M059J (cell line): ENCODE results near the gene KPNB1. TPM values are rescaled to one million over a fixed set of nuclear protein-coding genes. Genes with fewer than 3 reads are reported as not detected.

ENCODE experiments used
- DNase-seq: peaks from one replicate; pipeline ENCODE4 v3.0.0-alpha.2; 2012; ENCODE audit warnings: low read depth
- total RNA-seq: library from RNA; depleted of rRNA; stranded (reverse); fragments of >200 nt; shearing (Covaris generic); gene quantifications from 2 replicates; pipeline ENCODE4 v1.2.3, GENCODE V29; 2014; rRNA removed

The KPNB1 gene
- total RNA-seq, 1 experiment from 2014 or later: 297 TPM

DNA sequence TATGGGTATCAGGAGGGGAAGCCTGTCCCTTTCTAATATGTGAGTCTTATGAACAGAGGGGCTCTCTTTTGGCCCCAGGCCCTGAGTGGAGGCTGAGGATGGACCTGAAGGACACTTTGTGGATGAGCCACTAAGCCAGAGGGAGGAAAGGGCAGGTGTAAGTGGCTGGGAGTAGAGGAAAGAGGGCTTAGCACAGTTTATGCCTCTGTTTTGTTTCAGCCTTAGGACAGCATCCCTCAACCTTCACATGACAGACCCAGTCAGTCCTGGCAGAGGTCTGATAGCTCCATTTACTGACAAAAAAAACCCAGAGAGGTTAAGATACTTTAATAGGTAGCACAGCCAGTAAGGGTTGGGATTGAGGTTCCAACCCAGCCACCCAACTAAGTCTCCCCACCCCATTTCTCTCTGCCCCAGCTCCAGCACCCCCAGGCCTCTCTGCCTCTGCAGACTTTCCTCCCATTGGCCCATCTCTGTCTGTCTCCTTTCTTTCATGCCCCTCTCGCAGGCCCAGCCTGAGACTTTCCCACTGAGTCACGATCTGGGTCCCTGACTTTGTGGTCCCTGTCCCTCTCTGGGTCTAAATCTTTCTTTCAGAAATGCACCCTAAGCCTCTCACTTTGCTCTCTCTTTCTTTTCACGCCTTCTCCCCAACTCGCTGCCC, 78.6 kb downstream of the KPNB1 start:
- DNase-seq: no peak

DNA sequence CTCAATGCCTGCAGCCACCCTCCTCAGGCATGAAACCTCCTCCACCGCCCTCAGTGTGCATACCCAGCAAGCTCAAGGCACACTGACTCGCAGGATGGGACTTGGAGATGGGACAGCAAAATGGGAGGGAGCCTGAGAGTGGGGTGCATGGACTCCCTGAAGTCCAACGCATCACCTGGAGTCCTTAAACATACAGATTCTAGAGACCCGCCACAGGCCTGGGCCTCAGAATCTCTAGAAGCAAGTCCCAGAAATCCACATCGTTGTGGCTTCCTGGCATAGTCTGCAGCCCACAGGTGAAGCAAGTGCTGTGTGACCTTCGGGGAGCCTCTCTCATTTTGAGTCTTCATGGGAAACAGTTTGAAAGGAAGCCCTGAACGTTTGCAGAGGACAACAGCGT, 79.8 kb downstream of the KPNB1 start:
- no peak for DNase-seq

GRCh38 chr17:47730681-47731080, 81.0 kb downstream of the KPNB1 start:
- no peak for DNase-seq

DNA sequence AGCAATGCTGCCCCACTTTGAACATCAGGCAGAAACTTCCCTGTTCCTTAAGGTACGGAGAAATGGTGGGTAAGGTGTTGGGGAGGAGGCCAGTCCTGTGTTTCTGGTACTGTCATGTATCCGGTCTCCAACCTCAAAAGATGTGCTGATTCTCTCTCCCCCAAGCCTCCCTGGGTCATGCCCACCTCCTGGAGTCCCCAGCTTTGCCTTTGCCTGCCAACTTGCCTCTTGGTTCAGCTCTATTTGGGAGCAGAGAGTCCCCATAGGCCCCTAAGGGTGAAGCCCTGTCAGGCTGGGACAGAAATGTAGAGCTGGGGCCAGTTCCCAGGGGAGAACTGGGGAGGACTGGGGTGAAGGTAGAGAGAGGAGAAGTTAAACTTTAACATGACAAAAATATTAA, 81.7 kb downstream of the KPNB1 start:
- DNase-seq: no peak

GRCh38 chr17:47732399-47733046, 82.8 kb downstream of the KPNB1 start:
- DNase-seq: no peak

DNA sequence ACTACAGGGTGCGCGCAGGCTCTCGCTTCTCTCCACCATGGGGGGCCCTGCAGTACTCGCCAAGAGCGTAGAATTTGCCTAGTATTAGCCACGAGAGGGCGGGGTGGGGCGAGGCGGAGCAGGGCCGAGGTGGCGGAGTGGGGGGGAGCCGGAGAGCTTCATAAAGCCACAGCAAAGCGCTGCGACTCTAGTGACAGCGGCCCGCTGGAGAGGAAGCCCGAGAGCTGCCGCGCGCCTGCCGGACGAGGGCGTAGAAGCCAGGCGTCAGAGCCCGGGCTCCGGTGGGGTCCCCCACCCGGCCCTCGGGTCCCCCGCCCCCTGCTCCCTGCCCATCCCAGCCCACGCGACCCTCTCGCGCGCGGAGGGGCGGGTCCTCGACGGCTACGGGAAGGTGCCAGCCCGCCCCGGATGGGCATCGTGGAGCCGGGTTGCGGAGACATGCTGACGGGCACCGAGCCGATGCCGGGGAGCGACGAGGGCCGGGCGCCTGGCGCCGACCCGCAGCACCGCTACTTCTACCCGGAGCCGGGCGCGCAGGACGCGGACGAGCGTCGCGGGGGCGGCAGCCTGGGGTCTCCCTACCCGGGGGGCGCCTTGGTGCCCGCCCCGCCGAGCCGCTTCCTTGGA, 83.4 kb downstream of the KPNB1 start, which contains the start of gene TBX21:
TSS of gene TBX21 (plus strand) at position 190 of the 627 bp plus-strand sequence. CDS start at position 409, 219 bp downstream.
- DNase-seq: peak; percentile 42

DNA sequence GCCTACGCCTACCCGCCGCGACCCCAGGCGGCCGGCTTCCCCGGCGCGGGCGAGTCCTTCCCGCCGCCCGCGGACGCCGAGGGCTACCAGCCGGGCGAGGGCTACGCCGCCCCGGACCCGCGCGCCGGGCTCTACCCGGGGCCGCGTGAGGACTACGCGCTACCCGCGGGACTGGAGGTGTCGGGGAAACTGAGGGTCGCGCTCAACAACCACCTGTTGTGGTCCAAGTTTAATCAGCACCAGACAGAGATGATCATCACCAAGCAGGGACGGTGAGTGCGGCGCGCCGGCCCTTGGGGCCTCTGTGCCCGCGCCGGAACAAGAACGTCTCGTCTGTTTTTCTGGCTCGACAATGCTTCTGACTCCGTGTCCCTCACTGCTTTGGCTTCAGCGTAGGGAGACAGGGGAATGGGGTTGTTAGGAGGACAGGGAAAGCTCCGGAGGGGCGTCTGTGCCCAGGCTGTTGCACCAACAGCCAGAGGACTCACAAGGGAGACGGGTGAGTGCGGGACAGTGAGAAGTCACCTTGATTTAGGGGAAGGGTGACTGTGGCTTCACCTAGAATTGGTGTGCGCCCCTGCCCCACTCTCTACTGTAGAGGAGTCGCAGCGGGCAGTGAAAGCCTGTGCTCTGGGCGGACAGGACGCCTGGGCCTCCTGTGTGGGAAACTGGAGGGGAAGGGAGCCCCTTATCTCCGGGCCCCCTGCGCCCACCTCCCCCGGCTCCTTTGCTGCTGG, 84.1 kb downstream of the KPNB1 start:
- no peak for DNase-seq

GRCh38 chr17:47735139-47735464, 85.4 kb downstream of the KPNB1 start:
- no peak for DNase-seq

Other genes starting within 250 kb of the KPNB1 start
- 46.6 and 59.9 TPM in 2 replicates for gene NPEPPS, start 118.8 kb upstream of the KPNB1 start, total RNA-seq
- 1.3 and 2.6 TPM in 2 replicates for gene TBKBP1, start 44.2 kb downstream of the KPNB1 start, total RNA-seq
- gene TBX21, start 83.3 kb downstream of the KPNB1 start, total RNA-seq: not detected in 2 replicates
- gene OSBPL7, start 171.9 kb downstream of the KPNB1 start, total RNA-seq: 3.5 and 5.1 TPM in 2 replicates
- 39.9 and 41.5 TPM in 2 replicates for gene MRPL10, start 181.6 kb downstream of the KPNB1 start, total RNA-seq
- gene LRRC46, start 181.8 kb downstream of the KPNB1 start, total RNA-seq: 0.12 TPM in 1 of 2 replicates, not detected in the other
- 19.3 and 24.0 TPM in 2 replicates for gene SCRN2, start 191.4 kb downstream of the KPNB1 start, total RNA-seq
- 0.79 and 1.5 TPM in 2 replicates for gene SP6, start 201.2 kb downstream of the KPNB1 start, total RNA-seq
- 1.6 and 3.8 TPM in 2 replicates for gene SP2, start 246.3 kb downstream of the KPNB1 start, total RNA-seq